Urinary bladder (tissue), 4 donors: Measurements from ENCODE around the gene FCAMR. TPM values are rescaled to one million over a fixed set of nuclear protein-coding genes. Genes with fewer than 3 reads are reported as not detected.

ENCODE experiments used
- DNase-seq: peaks from one replicate; pipeline ENCODE4 v3.0.0-alpha.2; 2015; ENCODE audit errors: extremely low spot score
- H3K27ac ChIP-seq: one replicate; pipeline ENCODE4 v1.5.1; 2013; ENCODE audit warnings: low read depth, mild to moderate bottlenecking, moderate library complexity
- H3K36me3 ChIP-seq: one replicate; pipeline ENCODE4 v1.6.1; 2013; ENCODE audit warnings: mild to moderate bottlenecking, moderate library complexity; ENCODE audit not compliant: insufficient read depth
- H3K4me1 ChIP-seq: one replicate; pipeline ENCODE4 v1.6.1; 2013; ENCODE audit warnings: mild to moderate bottlenecking, moderate library complexity; ENCODE audit not compliant: insufficient read depth
- H3K4me3 ChIP-seq: one replicate; pipeline ENCODE4 v1.5.1; 2013; ENCODE audit warnings: low read depth, low read length
- WGBS: extraction: QIAGEN DNeasy Blood & Tissue Kit; methylation state at CpG from one replicate; pipeline ENCODE4 v1.1.7; 2013; 5-methylcytosine and 5-hydroxymethylcytosine counted together
- polyA plus RNA-seq: library from polyadenylated mRNA; stranded (reverse); fragments of 200-250 nt; gene quantifications from one replicate; pipeline ENCODE4 v1.2.3, GENCODE V29; 2013
- total RNA-seq: library from RNA; depleted of rRNA; stranded (reverse); fragments of >200 nt; gene quantifications from one replicate; pipeline ENCODE4 v1.2.3, GENCODE V29; 2014
- donor health status: healthy with polysubstance abuse.
- donor health status: healthy.

The FCAMR gene
- total and polyA plus RNA-seq, 2 donors = not detected

- Histone ChIP-seq H3K4me1 (no peaks in the 10 kb centered on the region), H3K4me3 (no peak overlapping the region), H3K36me3 (no peaks in the 10 kb centered on the region), H3K27ac (no peak overlapping the region)
- 0% methylated on average over 1 of the region's 1 CpG for WGBS
- DNase-seq = no peak
Observed at GRCh38 chr1:206911064-206911663, 59.1 kb downstream of the FCAMR start.

GRCh38 chr1:206909883-206910318 is 60.4 kb downstream of the FCAMR start:
- Histone ChIP-seq H3K4me3 (peak overlapping the region; percentile 31), H3K36me3 (no peaks in the 10 kb centered on the region), H3K27ac (no peak overlapping the region), H3K4me1 (no peaks in the 10 kb centered on the region)
- 26% methylated on average over 14 of the region's 14 CpGs for WGBS
- DNase-seq = no peak

GRCh38 chr1:206909161-206909882 is 60.9 kb downstream of the FCAMR start:
- H3K4me1 ChIP-seq = no peaks in the 10 kb centered on the region
- 2% methylated on average over 69 of the region's 69 CpGs for WGBS
- H3K36me3 ChIP-seq = no peaks in the 10 kb centered on the region
- peak overlapping the region; percentile 31 for H3K4me3 ChIP-seq
- H3K27ac ChIP-seq = no peak overlapping the region
- DNase-seq = peak; percentile 64

GRCh38 chr1:206908038-206908437 is 62.2 kb downstream of the FCAMR start:
- no peak for DNase-seq
- 96% methylated on average over 10 of the region's 10 CpGs for WGBS

More at GRCh38 chr1:206908038-206908437, 62.2 kb downstream of the FCAMR start:
- Histone ChIP-seq H3K4me1 (no peaks in the 10 kb centered on the region), H3K36me3 (no peaks in the 10 kb centered on the region), H3K4me3 (no peak overlapping the region), H3K27ac (no peak overlapping the region)

Other genes with a start within 250 kb of the FCAMR start
- not detected for gene IL19, start 199.7 kb downstream of the FCAMR start, total RNA-seq
- not detected for gene IL19, start 199.7 kb downstream of the FCAMR start, polyA plus RNA-seq
- 2.8 TPM for gene IL10, start 198.0 kb downstream of the FCAMR start, total RNA-seq
- 2.2 TPM for gene IL10, start 198.0 kb downstream of the FCAMR start, polyA plus RNA-seq
- not detected for gene IL20, start 104.8 kb downstream of the FCAMR start, total RNA-seq
- gene IL20, start 104.8 kb downstream of the FCAMR start, polyA plus RNA-seq = not detected
- not detected for gene IL24, start 73.0 kb downstream of the FCAMR start, total RNA-seq
- 0.06 TPM for gene IL24, start 73.0 kb downstream of the FCAMR start, polyA plus RNA-seq
- gene FCMR, start 48.5 kb downstream of the FCAMR start, total RNA-seq = 0.95 TPM
- gene FCMR, start 48.5 kb downstream of the FCAMR start, polyA plus RNA-seq = 6.1 TPM
- gene PIGR, start 24.0 kb downstream of the FCAMR start, total RNA-seq = 27.5 TPM
- 2.3 TPM for gene PIGR, start 24.0 kb downstream of the FCAMR start, polyA plus RNA-seq
- 6.2 TPM for gene C1orf116, start 62.3 kb upstream of the FCAMR start, total RNA-seq
- 2.7 TPM for gene C1orf116, start 62.3 kb upstream of the FCAMR start, polyA plus RNA-seq
- gene YOD1, start 80.7 kb upstream of the FCAMR start, total RNA-seq = 18.1 TPM
- gene YOD1, start 80.7 kb upstream of the FCAMR start, polyA plus RNA-seq = 2.8 TPM
- gene PFKFB2, start 82.8 kb upstream of the FCAMR start, total RNA-seq = 9.3 TPM
- 3.4 TPM for gene PFKFB2, start 82.8 kb upstream of the FCAMR start, polyA plus RNA-seq
- gene C4BPB, start 118.4 kb upstream of the FCAMR start, total RNA-seq = 1.6 TPM
- 0.46 TPM for gene C4BPB, start 118.4 kb upstream of the FCAMR start, polyA plus RNA-seq
- 0.95 TPM for gene C4BPA, start 133.8 kb upstream of the FCAMR start, total RNA-seq
- gene C4BPA, start 133.8 kb upstream of the FCAMR start, polyA plus RNA-seq = 0.91 TPM